HepG2 (cell line): ENCODE measurements around the gene METAP1D. TPM values are rescaled to one million over a fixed set of nuclear protein-coding genes. Genes with fewer than 3 reads are reported as not detected.

ENCODE experiments used
- CCDC6 ChIP-seq: sonication (generic); formaldehyde crosslinking; IDR thresholded peaks from 2 replicates; pipeline ENCODE4 v1.8.1; 2022; ENCODE audit warnings: mild to moderate bottlenecking, missing genetic modification reagents, moderate library complexity
- HNF4A ChIP-seq: sonication (generic); formaldehyde crosslinking; IDR thresholded peaks from 2 replicates; pipeline ENCODE4 v1.4.0; 2020; ENCODE audit warnings: missing genetic modification reagents
- KAT8 ChIP-seq: IDR thresholded peaks from 2 replicates; pipeline ENCODE4 v1.6.1; 2016; ENCODE audit warnings: missing genetic modification reagents, missing compliant biosample characterization
- KDM1A ChIP-seq: IDR thresholded peaks from 2 replicates; pipeline ENCODE4 v1.6.1; 2016; ENCODE audit warnings: missing compliant biosample characterization
- RAD51 ChIP-seq: fragments of 450-650 bp; IDR thresholded peaks from 2 replicates; pipeline ENCODE4 v1.6.1; 2016; ENCODE audit warnings: borderline replicate concordance
- RNF2 ChIP-seq: fragments of 450-650 bp; conservative IDR thresholded peaks from 2 replicates; pipeline ENCODE4 v1.6.1; 2016; ENCODE audit warnings: low read depth
- SIX4 ChIP-seq: sonication (generic); formaldehyde crosslinking; IDR thresholded peaks from 2 replicates; pipeline ENCODE4 v1.4.0; 2020; ENCODE audit warnings: missing genetic modification reagents
- SNRNP70 ChIP-seq: fragments of 200-400 bp; formaldehyde crosslinking; IDR thresholded peaks from 2 replicates; pipeline ENCODE4 v1.6.1; 2017; ENCODE audit warnings: mild to moderate bottlenecking, low read depth, low read length, moderate library complexity
- SP1 ChIP-seq, 2 experiments: fragments of 450-650 bp in 1 of 2; sonication (generic) in 1 of 2; formaldehyde crosslinking in 1 of 2; IDR thresholded peaks; 2 replicates each; pipeline versions ENCODE4 v1.4.0 to v1.6.1; 2016 to 2020; ENCODE audit warnings: missing genetic modification reagents in 1 of 2
- TBP ChIP-seq: sonication (generic); formaldehyde crosslinking; IDR thresholded peaks from 2 replicates; pipeline ENCODE4 v1.5.0; 2020; ENCODE audit warnings: missing genetic modification reagents
- ZFY ChIP-seq: sonication (generic); formaldehyde crosslinking; IDR thresholded peaks from 2 replicates; pipeline ENCODE4 v1.4.0; 2020; ENCODE audit warnings: missing genetic modification reagents
- ZNF136 ChIP-seq: sonication (generic); formaldehyde crosslinking; IDR thresholded peaks from 2 replicates; pipeline ENCODE4 v1.8.1; 2022; ENCODE audit warnings: low read depth, mild to moderate bottlenecking, moderate library complexity, missing genetic modification reagents
- ZNF253 ChIP-seq: sonication (generic); formaldehyde crosslinking; IDR thresholded peaks from 2 replicates; pipeline ENCODE4 v1.8.0; 2022; ENCODE audit warnings: mild to moderate bottlenecking, missing genetic modification reagents, borderline replicate concordance
- ZNF335 ChIP-seq: sonication (generic); formaldehyde crosslinking; IDR thresholded peaks from 2 replicates; pipeline ENCODE4 v1.4.0; 2020; ENCODE audit warnings: missing genetic modification reagents
- ZNF780A ChIP-seq: sonication (generic); formaldehyde crosslinking; IDR thresholded peaks from 2 replicates; pipeline ENCODE4 v1.8.0; 2022; ENCODE audit warnings: mild to moderate bottlenecking, missing genetic modification reagents, moderate library complexity
- ZNF83 ChIP-seq: sonication (generic); formaldehyde crosslinking; IDR thresholded peaks from 2 replicates; pipeline ENCODE4 v1.4.0; 2020; ENCODE audit warnings: missing genetic modification reagents, mild to moderate bottlenecking, borderline replicate concordance
- ZNF850 ChIP-seq: sonication (generic); formaldehyde crosslinking; conservative IDR thresholded peaks from 2 replicates; pipeline ENCODE4 v1.9.0; 2021; ENCODE audit warnings: mild to moderate bottlenecking, missing genetic modification reagents
- ZNF879 ChIP-seq: sonication (generic); formaldehyde crosslinking; IDR thresholded peaks from 2 replicates; pipeline ENCODE4 v1.8.1; 2023; ENCODE audit warnings: missing genetic modification reagents
- polyA plus RNA-seq, 8 experiments: library from polyadenylated mRNA; depleted of rRNA in 3 of 8; stranded (reverse) in 7 of 8; unstranded in 1 of 8; fragments of >200 nt; fragmentation: Illumina TruSeq in 4 of 8; extraction: Trizol in 4 of 8; gene quantifications; 2 replicates each; pipeline versions ENCODE4 v1.2.1 to v1.2.3, GENCODE V29; 2011 to 2016; ENCODE audit warnings: low read depth in 4 of 8, missing spikeins in 1 of 8, mixed read lengths in 1 of 8; ENCODE audit not compliant: insufficient read depth in 1 of 8
- total RNA-seq, 5 experiments: library from RNA; depleted of rRNA; stranded (reverse); fragments of >200 nt; fragmentation: Illumina TruSeq; extraction: Trizol; gene quantifications; 2 replicates each; pipeline ENCODE4 v1.2.3, GENCODE V29; 2016; ENCODE audit warnings: low read depth in 1 of 5
- TF ChIP-seq, protein P1 (sequence below): sonication (generic); formaldehyde crosslinking; IDR thresholded peaks from 2 replicates; pipeline ENCODE4 v1.4.0; 2020; ENCODE audit warnings: missing genetic modification reagents
- TF ChIP-seq, protein P2 (sequence below): sonication (generic); formaldehyde crosslinking; IDR thresholded peaks from 2 replicates; pipeline ENCODE4 v1.4.0; 2020; ENCODE audit warnings: missing genetic modification reagents, borderline replicate concordance
- TF ChIP-seq, protein P3 (sequence below): IDR thresholded peaks from 2 replicates; pipeline ENCODE4 v1.6.1; 2018; ENCODE audit warnings: missing genetic modification reagents

METAP1D gene
- total and polyA plus RNA-seq, 2 of the 13 experiments (the other 11 are each of a cell fraction or from before 2014, with no cell fraction given), result 14.7 to 21.6 TPM

DNA sequence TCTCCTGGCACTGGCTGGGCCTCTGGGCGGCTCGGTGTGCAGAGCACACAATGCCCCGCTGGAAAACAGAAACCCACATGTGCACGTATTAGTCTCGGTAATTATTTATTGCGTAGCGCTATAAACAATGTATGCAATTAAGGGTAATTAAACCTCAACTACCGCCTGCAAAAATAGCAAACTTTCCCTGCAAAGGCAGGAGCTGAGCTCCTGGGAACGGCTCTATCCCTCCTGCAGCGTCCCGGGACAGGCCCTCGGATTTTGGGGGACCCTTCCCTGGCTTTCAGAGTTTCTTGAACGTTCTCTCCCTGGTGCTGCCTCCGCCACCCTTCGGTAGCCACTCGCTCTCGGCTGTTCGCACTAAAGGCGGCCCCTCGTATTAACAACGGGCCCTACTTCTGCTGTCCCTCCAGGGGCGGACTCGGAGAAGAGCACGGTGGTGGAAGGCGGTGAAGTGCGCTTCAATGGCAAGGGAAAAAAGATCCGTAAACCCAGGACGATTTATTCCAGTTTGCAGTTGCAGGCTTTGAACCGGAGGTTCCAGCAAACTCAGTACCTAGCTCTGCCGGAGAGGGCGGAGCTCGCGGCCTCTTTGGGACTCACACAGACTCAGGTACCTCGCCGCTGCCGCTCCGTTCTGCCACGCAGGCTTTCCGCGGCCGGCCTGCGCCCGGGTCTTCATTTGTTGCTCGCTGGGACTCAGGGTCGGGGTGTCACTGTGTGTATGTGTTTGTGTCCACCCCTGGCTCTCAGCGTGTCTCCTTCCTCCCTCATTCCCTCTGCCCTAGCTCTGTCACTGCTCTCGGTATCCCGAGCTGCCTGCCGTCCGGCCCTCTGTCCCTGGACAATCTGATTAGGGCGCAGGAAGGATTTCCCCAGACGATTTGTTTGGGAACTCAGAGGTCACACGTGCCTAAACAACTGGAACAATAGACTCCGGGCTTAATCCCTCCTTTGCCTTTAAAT is 86.8 kb downstream of the METAP1D start (continued):
- TF ChIP-seq, protein P1, sequence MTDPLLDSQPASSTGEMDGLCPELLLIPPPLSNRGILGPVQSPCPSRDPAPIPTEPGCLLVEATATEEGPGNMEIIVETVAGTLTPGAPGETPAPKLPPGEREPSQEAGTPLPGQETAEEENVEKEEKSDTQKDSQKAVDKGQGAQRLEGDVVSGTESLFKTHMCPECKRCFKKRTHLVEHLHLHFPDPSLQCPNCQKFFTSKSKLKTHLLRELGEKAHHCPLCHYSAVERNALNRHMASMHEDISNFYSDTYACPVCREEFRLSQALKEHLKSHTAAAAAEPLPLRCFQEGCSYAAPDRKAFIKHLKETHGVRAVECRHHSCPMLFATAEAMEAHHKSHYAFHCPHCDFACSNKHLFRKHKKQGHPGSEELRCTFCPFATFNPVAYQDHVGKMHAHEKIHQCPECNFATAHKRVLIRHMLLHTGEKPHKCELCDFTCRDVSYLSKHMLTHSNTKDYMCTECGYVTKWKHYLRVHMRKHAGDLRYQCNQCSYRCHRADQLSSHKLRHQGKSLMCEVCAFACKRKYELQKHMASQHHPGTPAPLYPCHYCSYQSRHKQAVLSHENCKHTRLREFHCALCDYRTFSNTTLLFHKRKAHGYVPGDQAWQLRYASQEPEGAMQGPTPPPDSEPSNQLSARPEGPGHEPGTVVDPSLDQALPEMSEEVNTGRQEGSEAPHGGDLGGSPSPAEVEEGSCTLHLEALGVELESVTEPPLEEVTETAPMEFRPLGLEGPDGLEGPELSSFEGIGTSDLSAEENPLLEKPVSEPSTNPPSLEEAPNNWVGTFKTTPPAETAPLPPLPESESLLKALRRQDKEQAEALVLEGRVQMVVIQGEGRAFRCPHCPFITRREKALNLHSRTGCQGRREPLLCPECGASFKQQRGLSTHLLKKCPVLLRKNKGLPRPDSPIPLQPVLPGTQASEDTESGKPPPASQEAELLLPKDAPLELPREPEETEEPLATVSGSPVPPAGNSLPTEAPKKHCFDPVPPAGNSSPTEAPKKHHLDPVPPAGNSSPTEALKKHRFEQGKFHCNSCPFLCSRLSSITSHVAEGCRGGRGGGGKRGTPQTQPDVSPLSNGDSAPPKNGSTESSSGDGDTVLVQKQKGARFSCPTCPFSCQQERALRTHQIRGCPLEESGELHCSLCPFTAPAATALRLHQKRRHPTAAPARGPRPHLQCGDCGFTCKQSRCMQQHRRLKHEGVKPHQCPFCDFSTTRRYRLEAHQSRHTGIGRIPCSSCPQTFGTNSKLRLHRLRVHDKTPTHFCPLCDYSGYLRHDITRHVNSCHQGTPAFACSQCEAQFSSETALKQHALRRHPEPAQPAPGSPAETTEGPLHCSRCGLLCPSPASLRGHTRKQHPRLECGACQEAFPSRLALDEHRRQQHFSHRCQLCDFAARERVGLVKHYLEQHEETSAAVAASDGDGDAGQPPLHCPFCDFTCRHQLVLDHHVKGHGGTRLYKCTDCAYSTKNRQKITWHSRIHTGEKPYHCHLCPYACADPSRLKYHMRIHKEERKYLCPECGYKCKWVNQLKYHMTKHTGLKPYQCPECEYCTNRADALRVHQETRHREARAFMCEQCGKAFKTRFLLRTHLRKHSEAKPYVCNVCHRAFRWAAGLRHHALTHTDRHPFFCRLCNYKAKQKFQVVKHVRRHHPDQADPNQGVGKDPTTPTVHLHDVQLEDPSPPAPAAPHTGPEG (CRISPR knock-in tag), result no peak
- TF ChIP-seq ZFY, result peak; percentile 48; the same call in 1 of the 2 replicates
- no peak for TF ChIP-seq CCDC6 (CRISPR knock-in tag)
- TF ChIP-seq ZNF879 (CRISPR knock-in tag), result no peak
- no peak for TF ChIP-seq ZNF136 (CRISPR knock-in tag)
- TF ChIP-seq, protein P2, sequence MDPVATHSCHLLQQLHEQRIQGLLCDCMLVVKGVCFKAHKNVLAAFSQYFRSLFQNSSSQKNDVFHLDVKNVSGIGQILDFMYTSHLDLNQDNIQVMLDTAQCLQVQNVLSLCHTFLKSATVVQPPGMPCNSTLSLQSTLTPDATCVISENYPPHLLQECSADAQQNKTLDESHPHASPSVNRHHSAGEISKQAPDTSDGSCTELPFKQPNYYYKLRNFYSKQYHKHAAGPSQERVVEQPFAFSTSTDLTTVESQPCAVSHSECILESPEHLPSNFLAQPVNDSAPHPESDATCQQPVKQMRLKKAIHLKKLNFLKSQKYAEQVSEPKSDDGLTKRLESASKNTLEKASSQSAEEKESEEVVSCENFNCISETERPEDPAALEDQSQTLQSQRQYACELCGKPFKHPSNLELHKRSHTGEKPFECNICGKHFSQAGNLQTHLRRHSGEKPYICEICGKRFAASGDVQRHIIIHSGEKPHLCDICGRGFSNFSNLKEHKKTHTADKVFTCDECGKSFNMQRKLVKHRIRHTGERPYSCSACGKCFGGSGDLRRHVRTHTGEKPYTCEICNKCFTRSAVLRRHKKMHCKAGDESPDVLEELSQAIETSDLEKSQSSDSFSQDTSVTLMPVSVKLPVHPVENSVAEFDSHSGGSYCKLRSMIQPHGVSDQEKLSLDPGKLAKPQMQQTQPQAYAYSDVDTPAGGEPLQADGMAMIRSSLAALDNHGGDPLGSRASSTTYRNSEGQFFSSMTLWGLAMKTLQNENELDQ (CRISPR knock-in tag), result no peak
- TF ChIP-seq SNRNP70, result no peak
- TF ChIP-seq ZNF780A (CRISPR knock-in tag), result no peak
- TF ChIP-seq SIX4, result no peak
- no peak; the same call in 1 of the 2 replicates for TF ChIP-seq KAT8 (CRISPR knock-in tag)
- no peak for TF ChIP-seq ZNF253 (CRISPR knock-in tag)
- no peak for TF ChIP-seq RAD51
- TF ChIP-seq ZNF850, result no peak
- TF ChIP-seq, protein P3, sequence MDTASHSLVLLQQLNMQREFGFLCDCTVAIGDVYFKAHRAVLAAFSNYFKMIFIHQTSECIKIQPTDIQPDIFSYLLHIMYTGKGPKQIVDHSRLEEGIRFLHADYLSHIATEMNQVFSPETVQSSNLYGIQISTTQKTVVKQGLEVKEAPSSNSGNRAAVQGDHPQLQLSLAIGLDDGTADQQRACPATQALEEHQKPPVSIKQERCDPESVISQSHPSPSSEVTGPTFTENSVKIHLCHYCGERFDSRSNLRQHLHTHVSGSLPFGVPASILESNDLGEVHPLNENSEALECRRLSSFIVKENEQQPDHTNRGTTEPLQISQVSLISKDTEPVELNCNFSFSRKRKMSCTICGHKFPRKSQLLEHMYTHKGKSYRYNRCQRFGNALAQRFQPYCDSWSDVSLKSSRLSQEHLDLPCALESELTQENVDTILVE (CRISPR knock-in tag), result peak; percentile 8; the same call in 1 of the 2 replicates
- TF ChIP-seq KDM1A (CRISPR knock-in tag), result no peak
- no peak for TF ChIP-seq ZNF83 (CRISPR knock-in tag)
- no peak for TF ChIP-seq SP1 (IDR thresholded peaks at IDR 0.05)
- TF ChIP-seq SP1 (CRISPR knock-in tag; IDR thresholded peaks at IDR 0.05), result no peak
- no peak for TF ChIP-seq ZNF335
- TF ChIP-seq HNF4A (CRISPR knock-in tag), result no peak
- TF ChIP-seq RNF2, result 0 out of 2 replicates have a peak, but pooled peaks have one; percentile 55
- no peak for TF ChIP-seq TBP (CRISPR knock-in tag)
